Stimulated activated naive CD8-positive, alpha-beta T cell treated with anti-CD3 and anti-CD28 coated beads, Interleukin-15, amount 100 ng/mL, for 72 hours (primary cell): ENCODE results near the gene PRKN.
"Not testable (repeated sequence)": the region's sequence is repeated elsewhere in the genome, so short reads cannot be mapped to it uniquely, and the experiment has no call there.

ENCODE experiments used
- ATAC-seq: fragments of 150-1000 bp; cut with Tn5 transposase; 2 replicates; pipeline ENCODE4 v1.10.0; 2021; ENCODE audit warnings: mild to moderate bottlenecking, moderate library complexity
- DNase-seq, 2 donors: peaks; one replicate each; pipeline ENCODE4 v3.0.0; 2021 to 2022
- H3K27ac Mint-ChIP-seq, 2 donors: one replicate each; pipeline ENCODE4 v1.8.0; 2022; ENCODE audit warnings: mild to moderate bottlenecking in 2 of 2, mixed read lengths in 2 of 2, moderate library complexity in 2 of 2
- H3K27me3 Mint-ChIP-seq: one replicate; pipeline ENCODE4 v1.8.0; 2022; ENCODE audit warnings: mixed read lengths
- H3K4me1 Mint-ChIP-seq: one replicate; pipeline ENCODE4 v1.8.0; 2022; ENCODE audit warnings: mild to moderate bottlenecking, mixed read lengths
- H3K4me3 Mint-ChIP-seq, 2 donors: one replicate each; pipeline ENCODE4 v1.8.0; 2022; ENCODE audit warnings: mild to moderate bottlenecking in 2 of 2, mixed read lengths in 2 of 2, moderate library complexity in 1 of 2
- H3K9me3 Mint-ChIP-seq, 2 donors: one replicate each; pipeline ENCODE4 v1.8.0; 2022; ENCODE audit warnings: mixed read lengths in 2 of 2

Gene PRKN

DNA sequence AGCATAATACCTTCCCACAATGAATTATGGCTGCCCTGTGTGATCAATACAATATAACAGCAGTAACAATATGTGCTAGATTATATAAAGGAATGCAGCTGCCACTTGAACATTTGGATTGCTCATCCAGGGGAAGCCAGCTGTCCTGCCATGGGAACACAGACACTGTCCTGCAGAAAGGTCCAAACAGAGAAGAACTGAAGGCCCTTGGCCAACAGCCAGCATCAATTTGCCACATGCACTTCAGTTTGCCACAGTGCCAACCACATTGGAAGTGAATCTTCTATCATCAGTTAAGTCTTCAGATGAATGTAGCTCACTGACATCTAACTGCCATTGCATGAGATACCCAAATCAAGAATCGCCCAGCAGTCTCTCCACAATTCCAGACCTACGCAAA is 332.4 kb downstream of the PRKN start:
- Mint-ChIP-seq H3K4me3 (no peak overlapping the region), H3K27ac (no peak overlapping the region), H3K27me3 (no peaks in the 10 kb centered on the region), H3K9me3 (peaks cover 0 to 7% of the 10 kb centered on the region in 2 donors), H3K4me1 (no peaks in the 10 kb centered on the region)
- DNase-seq (no peak), ATAC-seq (no peak)

- H3K27me3 Mint-ChIP-seq, H3K4me1 Mint-ChIP-seq, DNase-seq, H3K27ac Mint-ChIP-seq, ATAC-seq, H3K9me3 Mint-ChIP-seq, H3K4me3 Mint-ChIP-seq: not testable (repeated sequence)
Measured at GRCh38 chr6:162390961-162391811, 336.4 kb downstream of the PRKN start.

DNA sequence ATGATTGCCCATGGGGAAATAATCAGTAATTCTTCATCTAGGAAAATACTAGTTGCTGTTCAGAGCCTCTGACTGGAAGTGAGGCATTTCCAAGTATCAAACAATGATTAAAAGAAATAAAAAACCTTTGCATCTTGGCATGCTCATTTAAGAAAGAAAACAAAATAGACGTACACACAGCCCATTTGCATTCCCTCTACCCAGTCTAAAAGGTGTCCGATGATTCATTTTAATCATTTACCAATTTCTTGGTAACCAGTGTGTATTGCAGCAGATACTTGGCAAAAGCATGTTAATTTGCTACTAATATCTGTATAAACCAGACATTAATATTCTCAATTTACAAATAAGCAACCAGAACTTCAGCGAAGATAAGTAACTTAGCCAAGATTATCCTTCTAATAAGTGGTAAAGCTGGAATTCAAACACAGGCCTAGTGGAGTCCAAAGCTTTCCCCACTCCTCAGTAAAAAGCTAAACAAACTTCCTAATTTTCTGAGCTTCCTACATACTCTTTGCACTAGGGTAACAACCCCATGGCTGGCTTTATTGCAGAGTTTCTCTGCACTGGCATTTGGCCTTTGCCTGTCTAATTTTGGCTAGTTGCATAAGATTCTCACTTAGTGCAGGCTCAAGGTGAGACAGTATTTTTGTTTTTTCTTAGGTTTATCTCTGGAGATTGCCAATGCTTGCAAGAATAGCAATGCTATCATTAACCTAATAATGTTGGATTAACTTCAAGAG is 338.1 kb downstream of the PRKN start:
- no peak overlapping the region for H3K27ac Mint-ChIP-seq
- DNase-seq (no peak), ATAC-seq (no peak)
- H3K9me3 Mint-ChIP-seq, result no peaks in the 10 kb centered on the region
- no peaks in the 10 kb centered on the region for H3K4me1 Mint-ChIP-seq
- no peaks in the 10 kb centered on the region for H3K27me3 Mint-ChIP-seq
- no peak overlapping the region for H3K4me3 Mint-ChIP-seq

- H3K4me3 Mint-ChIP-seq, result no peak overlapping the region
- H3K27me3 Mint-ChIP-seq, result no peaks in the 10 kb centered on the region
- ATAC-seq, result peak; percentile 31
- peaks cover 0 to 4% of the 10 kb centered on the region in 2 donors for H3K9me3 Mint-ChIP-seq
- DNase-seq, result no peak
- no peak overlapping the region for H3K27ac Mint-ChIP-seq
- no peaks in the 10 kb centered on the region for H3K4me1 Mint-ChIP-seq
Measured at GRCh38 chr6:162388383-162388777, 339.2 kb downstream of the PRKN start.

GRCh38 chr6:162387718-162388382 is 339.7 kb downstream of the PRKN start:
- DNase-seq (no peak), ATAC-seq (no peak)
- H3K9me3 Mint-ChIP-seq, result peaks cover 0 to 4% of the 10 kb centered on the region in 2 donors
- H3K4me3 Mint-ChIP-seq, result no peak overlapping the region
- no peak overlapping the region for H3K27ac Mint-ChIP-seq
- no peaks in the 10 kb centered on the region for H3K27me3 Mint-ChIP-seq
- no peaks in the 10 kb centered on the region for H3K4me1 Mint-ChIP-seq

- no peak overlapping the region for H3K4me3 Mint-ChIP-seq
- H3K4me1 Mint-ChIP-seq, result no peaks in the 10 kb centered on the region
- DNase-seq (no peak), ATAC-seq (no peak)
- H3K27ac Mint-ChIP-seq, result no peak overlapping the region
- peaks cover 0 to 4% of the 10 kb centered on the region in 2 donors for H3K9me3 Mint-ChIP-seq
- no peaks in the 10 kb centered on the region for H3K27me3 Mint-ChIP-seq
Measured at GRCh38 chr6:162385980-162386379, 341.6 kb downstream of the PRKN start.

DNA sequence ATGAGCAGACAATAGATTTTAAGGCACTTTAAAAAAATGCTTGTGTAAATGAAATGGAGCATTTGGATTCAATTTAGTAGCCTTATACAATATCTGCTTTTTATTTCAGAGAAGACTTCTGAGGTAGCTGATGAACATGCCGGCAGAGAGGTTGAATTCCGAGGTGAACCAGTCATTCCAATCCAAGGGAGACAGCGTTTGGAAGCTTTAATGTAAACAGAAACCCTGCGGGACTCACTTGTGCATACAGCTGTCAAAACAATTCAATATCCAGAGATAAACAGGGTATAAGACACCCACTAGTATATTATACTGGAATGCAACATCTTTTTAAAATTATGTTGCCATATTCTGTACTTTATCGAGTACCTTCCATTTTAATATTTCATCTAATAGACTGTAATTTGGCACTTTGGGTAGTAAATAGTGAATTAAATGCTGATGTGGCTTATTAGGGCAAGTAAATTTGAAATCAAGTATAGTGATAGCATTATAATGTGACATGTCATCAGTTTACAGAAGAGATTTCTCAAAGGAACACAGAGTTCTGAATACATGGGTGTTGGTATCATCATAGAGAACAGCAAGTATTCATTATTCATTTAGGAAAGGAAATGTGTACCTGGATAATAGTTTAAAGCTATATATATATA is 347.7 kb downstream of the PRKN start:
- no peak overlapping the region for H3K4me3 Mint-ChIP-seq
- no peaks in the 10 kb centered on the region for H3K4me1 Mint-ChIP-seq
- H3K27ac Mint-ChIP-seq, result no peak overlapping the region
- ATAC-seq (no peak), DNase-seq (no peak)
- H3K27me3 Mint-ChIP-seq, result no peaks in the 10 kb centered on the region
- peaks cover 4 to 7% of the 10 kb centered on the region in 2 donors for H3K9me3 Mint-ChIP-seq

- no peak for DNase-seq
- H3K4me3 Mint-ChIP-seq, result no peak overlapping the region
- no peaks in the 10 kb centered on the region for H3K4me1 Mint-ChIP-seq
- no peak for ATAC-seq
- no peaks in the 10 kb centered on the region for H3K27me3 Mint-ChIP-seq
- H3K9me3 Mint-ChIP-seq, result peaks cover 0 to 7% of the 10 kb centered on the region in 2 donors
- H3K27ac Mint-ChIP-seq, result no peak overlapping the region
Measured at GRCh38 chr6:162377735-162378134, 349.8 kb downstream of the PRKN start.

DNA sequence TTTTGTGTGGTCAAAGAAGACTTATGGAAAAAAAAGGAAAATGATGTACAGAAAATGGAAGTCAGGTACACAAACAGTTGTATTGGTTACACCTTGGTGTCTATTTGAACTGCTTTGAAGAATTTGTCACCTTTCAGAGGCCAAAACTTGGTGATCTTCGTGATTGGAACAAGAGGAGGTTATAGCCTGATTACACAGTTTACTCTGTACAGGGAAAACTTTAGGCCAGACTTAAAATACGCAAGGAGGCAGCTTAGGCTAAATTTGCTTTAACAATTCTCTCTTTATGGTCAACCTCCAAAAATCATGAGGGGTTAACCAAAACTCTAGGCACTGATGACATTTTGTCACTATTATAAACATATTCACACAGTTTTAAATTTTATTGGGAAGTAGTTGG is 353.7 kb downstream of the PRKN start:
- Mint-ChIP-seq H3K27me3 (no peaks in the 10 kb centered on the region), H3K27ac (no peak overlapping the region), H3K4me1 (no peaks in the 10 kb centered on the region), H3K4me3 (no peak overlapping the region), H3K9me3 (peaks cover 0 to 7% of the 10 kb centered on the region in 2 donors)
- ATAC-seq (no peak), DNase-seq (no peak)

DNA sequence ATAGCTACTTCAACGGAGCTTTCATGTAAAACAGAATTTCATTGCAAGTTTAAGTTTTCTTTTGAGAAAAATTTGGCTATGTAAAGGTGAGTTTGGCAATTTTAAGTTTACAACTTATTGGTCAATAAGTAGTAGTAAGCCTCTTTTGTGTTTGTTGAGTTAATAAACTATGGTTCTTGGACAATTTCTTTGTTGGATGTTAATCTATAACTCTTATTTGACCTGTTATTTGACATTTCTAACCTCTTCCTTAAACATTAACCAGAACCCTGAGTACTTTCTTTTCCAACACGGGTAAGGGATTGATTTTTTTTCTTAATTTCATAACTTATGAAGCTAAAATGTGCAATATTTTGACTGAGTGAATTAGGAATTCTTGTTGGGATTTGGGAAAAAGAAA is 354.4 kb downstream of the PRKN start:
- H3K9me3 Mint-ChIP-seq, result peaks cover 0 to 7% of the 10 kb centered on the region in 2 donors
- ATAC-seq (no peak), DNase-seq (no peak)
- no peak overlapping the region for H3K27ac Mint-ChIP-seq
- H3K4me3 Mint-ChIP-seq, result no peak overlapping the region
- no peaks in the 10 kb centered on the region for H3K4me1 Mint-ChIP-seq
- no peaks in the 10 kb centered on the region for H3K27me3 Mint-ChIP-seq

DNA sequence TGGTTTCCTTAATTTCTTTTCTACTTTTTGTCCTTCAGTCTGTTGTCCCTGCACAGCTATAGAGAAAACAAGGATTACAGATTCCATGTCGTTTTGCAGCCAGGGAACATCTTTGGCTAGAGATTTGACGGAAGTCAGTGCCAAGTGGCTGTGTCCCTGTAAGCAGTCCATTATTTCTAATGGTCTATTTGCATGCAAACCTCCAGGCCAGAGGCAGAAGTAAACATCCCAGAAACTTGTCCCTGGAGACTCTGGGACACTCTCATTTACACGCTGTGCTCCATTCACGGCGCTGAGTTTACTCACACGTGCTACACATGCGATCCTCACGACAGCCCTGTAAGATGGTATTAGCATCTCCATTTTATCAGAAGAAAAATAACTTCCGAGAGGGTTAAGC is 355.5 kb downstream of the PRKN start:
- no peak for ATAC-seq
- Mint-ChIP-seq H3K27me3 (no peaks in the 10 kb centered on the region), H3K9me3 (no peaks in the 10 kb centered on the region), H3K4me1 (no peaks in the 10 kb centered on the region), H3K27ac (no peak overlapping the region), H3K4me3 (no peak overlapping the region)
- no peak for DNase-seq

GRCh38 chr6:162371121-162371520 is 356.4 kb downstream of the PRKN start:
- Mint-ChIP-seq H3K27me3 (no peaks in the 10 kb centered on the region), H3K27ac (no peak overlapping the region), H3K4me1 (no peaks in the 10 kb centered on the region), H3K4me3 (no peak overlapping the region), H3K9me3 (no peaks in the 10 kb centered on the region)
- ATAC-seq (no peak), DNase-seq (no peak)

DNA sequence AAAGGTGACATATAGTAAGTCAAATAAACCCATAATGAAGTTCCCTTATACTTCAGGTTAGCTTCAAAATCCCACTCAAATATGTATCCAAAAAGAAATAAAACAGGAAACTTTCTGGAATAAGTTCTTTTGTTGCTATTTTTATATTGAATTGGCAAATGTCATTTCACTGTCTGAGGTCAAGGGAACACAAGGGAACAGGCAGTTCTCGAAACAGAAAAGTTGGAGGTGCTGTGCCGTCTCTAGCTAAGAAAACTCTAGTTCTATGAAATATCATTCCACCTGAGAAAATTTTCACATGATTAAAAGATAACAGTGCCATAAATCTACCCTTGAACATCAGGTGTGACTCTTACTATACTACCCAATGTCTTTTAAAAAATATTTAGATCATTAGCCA is 358.5 kb downstream of the PRKN start:
- H3K27me3 Mint-ChIP-seq, result no peaks in the 10 kb centered on the region
- DNase-seq, result no peak
- H3K9me3 Mint-ChIP-seq, result no peaks in the 10 kb centered on the region
- no peak overlapping the region for H3K4me3 Mint-ChIP-seq
- no peak for ATAC-seq
- H3K27ac Mint-ChIP-seq, result no peak overlapping the region
- no peaks in the 10 kb centered on the region for H3K4me1 Mint-ChIP-seq

GRCh38 chr6:162364488-162364887 is 363.1 kb downstream of the PRKN start:
- H3K9me3 Mint-ChIP-seq, result no peaks in the 10 kb centered on the region
- no peaks in the 10 kb centered on the region for H3K27me3 Mint-ChIP-seq
- no peak for DNase-seq
- no peak overlapping the region for H3K4me3 Mint-ChIP-seq
- no peak for ATAC-seq
- H3K27ac Mint-ChIP-seq, result no peak overlapping the region
- no peaks in the 10 kb centered on the region for H3K4me1 Mint-ChIP-seq

- no peak for ATAC-seq
- H3K27me3 Mint-ChIP-seq, result no peaks in the 10 kb centered on the region
- no peak overlapping the region for H3K4me3 Mint-ChIP-seq
- H3K4me1 Mint-ChIP-seq, result no peaks in the 10 kb centered on the region
- H3K27ac Mint-ChIP-seq, result no peak overlapping the region
- no peaks in the 10 kb centered on the region for H3K9me3 Mint-ChIP-seq
- no peak for DNase-seq
Measured at GRCh38 chr6:162363757-162364156, 363.8 kb downstream of the PRKN start.
